ENCODE data around the gene DDX55.
A peak's percentile ranks its signal among the peaks of the same experiment; 100 is the strongest.
"Not testable (repeated sequence)": the region's sequence is repeated elsewhere in the genome, so short reads cannot be mapped to it uniquely, and the experiment has no call there.

Gene DDX55

DNA sequence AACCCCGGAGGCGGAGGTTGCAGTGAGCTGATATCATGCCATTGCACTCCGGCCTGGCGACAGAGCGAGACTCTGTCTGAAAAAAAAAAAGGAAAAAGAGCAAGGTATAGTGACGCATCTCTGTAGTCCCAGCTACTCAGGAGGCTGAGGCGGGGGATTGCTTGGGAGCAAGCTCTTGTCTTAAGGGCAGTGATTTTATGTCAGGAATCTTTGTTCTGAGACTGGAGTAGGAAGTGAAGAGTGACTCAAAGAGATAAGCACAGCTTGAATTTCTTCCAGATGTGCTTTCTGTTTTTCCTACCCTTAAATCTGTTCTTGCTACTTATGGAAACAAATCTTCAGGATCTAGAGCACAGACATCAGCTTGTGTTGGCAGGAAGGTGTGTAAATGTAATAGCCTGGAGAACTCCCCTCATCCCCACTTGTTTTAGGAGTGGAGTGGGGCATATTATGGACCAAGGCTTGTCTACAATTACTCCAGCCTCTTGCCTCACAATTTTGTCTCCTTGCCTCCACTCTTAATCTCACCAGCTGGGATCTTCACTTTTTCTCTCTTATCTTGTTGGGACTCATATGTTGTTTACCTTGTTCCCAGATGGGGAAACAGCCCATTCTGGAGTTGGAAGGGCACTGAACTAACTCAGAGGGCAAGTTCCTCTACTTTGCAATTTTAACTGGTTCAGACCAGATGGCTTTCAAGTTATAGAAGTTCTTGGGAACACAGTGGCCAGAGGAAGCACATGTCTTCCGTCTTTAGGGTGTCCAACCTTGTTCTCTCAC is 10.0 kb upstream of the DDX55 start:
- Histone ChIP-seq H2AFZ (ENCODE audit: low read depth, low read length) (no peak overlapping the region), H3K4me1 (ENCODE audit: insufficient read depth, low read length) (peaks cover 7% of the 10 kb centered on the region), H3K9me3 (ENCODE audit: low read length) (no peaks in the 10 kb centered on the region), H3K36me3 (ENCODE audit: insufficient read depth, low read length) (peaks cover 86% of the 10 kb centered on the region), H3K27me3 (ENCODE audit: insufficient read depth, low read length) (no peaks in the 10 kb centered on the region), H3K4me3 (ENCODE audit: low read length) (no peak overlapping the region)

GRCh38 chr12:123595729-123596128 is 6.2 kb upstream of the DDX55 start:
- Histone ChIP-seq H3K36me3 (ENCODE audit: insufficient read depth, low read length) (peaks cover 71% of the 10 kb centered on the region), H3K27me3 (ENCODE audit: insufficient read depth, low read length) (no peaks in the 10 kb centered on the region), H3K9me3 (ENCODE audit: low read length) (no peaks in the 10 kb centered on the region), H3K4me3 (ENCODE audit: low read length) (no peak overlapping the region), H2AFZ (ENCODE audit: low read depth, low read length) (no peak overlapping the region), H3K4me1 (ENCODE audit: insufficient read depth, low read length) (no peaks in the 10 kb centered on the region)

GRCh38 chr12:123597100-123597499 is 4.8 kb upstream of the DDX55 start:
- H3K9me3 ChIP-seq (ENCODE audit: low read length) = no peaks in the 10 kb centered on the region
- no peak overlapping the region for H2AFZ ChIP-seq (ENCODE audit: low read depth, low read length)
- H3K36me3 ChIP-seq (ENCODE audit: insufficient read depth, low read length) = peaks cover 60% of the 10 kb centered on the region
- no peak overlapping the region for H3K4me3 ChIP-seq (ENCODE audit: low read length)
- H3K4me1 ChIP-seq (ENCODE audit: insufficient read depth, low read length) = peaks cover 2% of the 10 kb centered on the region
- no peaks in the 10 kb centered on the region for H3K27me3 ChIP-seq (ENCODE audit: insufficient read depth, low read length)

GRCh38 chr12:123598522-123598921 is 3.4 kb upstream of the DDX55 start:
- Histone ChIP-seq H2AFZ (ENCODE audit: low read depth, low read length) (no peak overlapping the region), H3K9me3 (ENCODE audit: low read length) (no peaks in the 10 kb centered on the region), H3K36me3 (ENCODE audit: insufficient read depth, low read length) (peaks cover 47% of the 10 kb centered on the region), H3K4me3 (ENCODE audit: low read length) (no peak overlapping the region), H3K4me1 (ENCODE audit: insufficient read depth, low read length) (peaks cover 12% of the 10 kb centered on the region), H3K27me3 (ENCODE audit: insufficient read depth, low read length) (no peaks in the 10 kb centered on the region)

GRCh38 chr12:123599310-123599709 is 2.6 kb upstream of the DDX55 start:
- peaks cover 43% of the 10 kb centered on the region for H3K36me3 ChIP-seq (ENCODE audit: insufficient read depth, low read length)
- no peak overlapping the region for H3K4me3 ChIP-seq (ENCODE audit: low read length)
- H3K9me3 ChIP-seq (ENCODE audit: low read length) = no peaks in the 10 kb centered on the region
- H3K4me1 ChIP-seq (ENCODE audit: insufficient read depth, low read length) = peaks cover 12% of the 10 kb centered on the region
- no peak overlapping the region for H2AFZ ChIP-seq (ENCODE audit: low read depth, low read length)
- H3K27me3 ChIP-seq (ENCODE audit: insufficient read depth, low read length) = no peaks in the 10 kb centered on the region

DNA sequence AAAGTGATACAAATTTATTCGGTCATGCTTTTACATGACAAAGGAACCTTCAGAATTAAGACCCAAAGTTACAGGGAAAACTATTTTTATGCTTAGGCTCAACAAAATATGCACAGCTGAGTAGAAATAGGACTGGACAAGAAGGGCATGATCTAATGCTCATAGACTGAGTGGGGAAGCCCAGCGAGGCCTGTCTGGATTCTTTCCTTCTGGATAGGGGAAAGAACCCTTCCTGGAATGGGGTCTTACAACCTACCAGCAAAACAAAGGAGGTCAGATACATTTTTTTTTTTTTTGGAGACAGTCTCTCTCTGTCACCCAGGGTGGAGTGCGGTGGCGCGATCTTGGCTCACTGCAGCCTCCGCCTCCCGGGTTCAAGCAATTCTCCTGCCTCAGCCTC is 2.2 kb upstream of the DDX55 start:
- H2AFZ ChIP-seq (ENCODE audit: low read depth, low read length) = no peak overlapping the region
- H3K9me3 ChIP-seq (ENCODE audit: low read length) = no peaks in the 10 kb centered on the region
- H3K4me3 ChIP-seq (ENCODE audit: low read length) = no peak overlapping the region
- no peaks in the 10 kb centered on the region for H3K27me3 ChIP-seq (ENCODE audit: insufficient read depth, low read length)
- peaks cover 12% of the 10 kb centered on the region for H3K4me1 ChIP-seq (ENCODE audit: insufficient read depth, low read length)
- peaks cover 41% of the 10 kb centered on the region for H3K36me3 ChIP-seq (ENCODE audit: insufficient read depth, low read length)

- Histone ChIP-seq H3K27me3 (ENCODE audit: insufficient read depth, low read length) (no peaks in the 10 kb centered on the region), H2AFZ (ENCODE audit: low read depth, low read length) (peak overlapping the region; percentile 55), H3K9me3 (ENCODE audit: low read length) (no peaks in the 10 kb centered on the region), H3K4me1 (ENCODE audit: insufficient read depth, low read length) (peaks cover 12% of the 10 kb centered on the region), H3K36me3 (ENCODE audit: insufficient read depth, low read length) (peaks cover 39% of the 10 kb centered on the region), H3K4me3 (ENCODE audit: low read length) (peak overlapping the region; percentile 95)
These were observed 824 bp downstream of the DDX55 start for GRCh38 chr12:123602651-123603195.

- H3K4me1 ChIP-seq (ENCODE audit: insufficient read depth, low read length) = peaks cover 12% of the 10 kb centered on the region
- peaks cover 42% of the 10 kb centered on the region for H3K36me3 ChIP-seq (ENCODE audit: insufficient read depth, low read length)
- H3K9me3 ChIP-seq (ENCODE audit: low read length); H2AFZ ChIP-seq (ENCODE audit: low read depth, low read length); H3K27me3 ChIP-seq (ENCODE audit: insufficient read depth, low read length): not testable (repeated sequence)
- H3K4me3 ChIP-seq (ENCODE audit: low read length) = peak overlapping the region; percentile 95
These were observed 1.6 kb downstream of the DDX55 start for GRCh38 chr12:123603495-123603894.

DNA sequence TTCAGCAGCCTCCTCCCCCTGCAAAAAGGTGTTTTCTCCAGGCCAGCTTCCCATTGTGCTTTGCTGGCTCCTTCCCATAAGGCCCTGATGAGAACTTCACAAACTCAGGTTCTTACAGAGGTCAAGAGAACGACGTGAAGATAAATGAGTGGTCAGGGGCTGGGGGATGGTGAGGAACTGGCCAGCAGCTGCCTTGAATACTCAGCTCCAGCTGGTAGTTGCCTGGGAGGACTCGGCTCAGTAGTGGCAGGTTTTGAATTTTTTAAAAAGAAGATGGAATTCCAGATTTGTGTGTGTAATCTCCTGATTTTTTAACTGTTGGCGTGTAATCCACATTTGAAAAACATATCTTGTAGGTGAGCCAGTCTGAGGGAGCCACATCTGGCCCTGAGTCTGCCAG is 5.9 kb downstream of the DDX55 start:
- H3K4me1 ChIP-seq (ENCODE audit: insufficient read depth, low read length) = peaks cover 8% of the 10 kb centered on the region
- H3K4me3 ChIP-seq (ENCODE audit: low read length) = no peak overlapping the region
- H3K36me3 ChIP-seq (ENCODE audit: insufficient read depth, low read length) = peaks cover 72% of the 10 kb centered on the region
- H3K9me3 ChIP-seq (ENCODE audit: low read length) = no peaks in the 10 kb centered on the region
- H3K27me3 ChIP-seq (ENCODE audit: insufficient read depth, low read length) = no peaks in the 10 kb centered on the region
- H2AFZ ChIP-seq (ENCODE audit: low read depth, low read length) = no peak overlapping the region

DNA sequence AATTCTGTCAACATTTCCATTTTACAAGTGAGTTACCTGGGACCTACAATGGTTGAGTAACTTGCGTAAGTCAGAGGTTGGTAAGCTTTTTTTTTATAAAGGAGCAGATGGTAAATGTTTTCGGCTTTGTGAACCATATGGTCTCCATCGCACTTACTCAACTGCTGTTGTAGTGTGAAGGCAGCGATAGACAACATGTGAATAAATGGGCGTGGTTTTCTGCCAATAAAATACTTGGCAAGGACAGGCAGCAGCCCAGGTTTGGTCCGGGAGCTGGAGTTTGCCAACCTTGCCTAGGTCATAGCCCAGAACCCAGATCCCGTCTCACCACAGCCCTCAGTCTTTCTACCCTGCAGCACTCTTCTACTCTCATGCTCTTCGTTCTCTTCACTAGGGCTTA is 6.3 kb downstream of the DDX55 start:
- no peaks in the 10 kb centered on the region for H3K27me3 ChIP-seq (ENCODE audit: insufficient read depth, low read length)
- H3K4me3 ChIP-seq (ENCODE audit: low read length) = no peak overlapping the region
- peaks cover 4% of the 10 kb centered on the region for H3K4me1 ChIP-seq (ENCODE audit: insufficient read depth, low read length)
- H3K9me3 ChIP-seq (ENCODE audit: low read length) = no peaks in the 10 kb centered on the region
- H3K36me3 ChIP-seq (ENCODE audit: insufficient read depth, low read length) = peaks cover 76% of the 10 kb centered on the region
- no peak overlapping the region for H2AFZ ChIP-seq (ENCODE audit: low read depth, low read length)

DNA sequence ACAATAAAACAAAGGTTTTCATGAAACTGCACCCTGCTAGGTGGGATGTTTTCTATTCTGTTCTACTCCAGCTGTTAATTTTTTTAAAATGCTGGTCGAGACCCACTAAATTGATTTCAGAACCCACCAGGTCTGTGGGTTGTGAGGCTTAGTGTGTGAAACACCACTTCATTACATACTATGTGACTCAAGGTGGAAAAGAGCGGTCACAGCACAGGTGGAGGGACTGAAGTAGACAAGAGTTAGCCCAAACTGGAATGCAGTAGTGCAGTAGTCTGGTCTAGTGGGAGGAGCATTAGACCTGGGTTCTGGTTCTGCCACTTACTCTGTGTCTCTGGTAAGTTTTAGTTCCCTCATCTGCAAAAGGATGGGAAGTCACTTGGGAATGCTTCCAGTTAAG is 12.2 kb downstream of the DDX55 start:
- Histone ChIP-seq H3K36me3 (ENCODE audit: insufficient read depth, low read length) (peaks cover 88% of the 10 kb centered on the region), H3K4me1 (ENCODE audit: insufficient read depth, low read length) (no peaks in the 10 kb centered on the region), H3K27me3 (ENCODE audit: insufficient read depth, low read length) (no peaks in the 10 kb centered on the region), H3K4me3 (ENCODE audit: low read length) (no peak overlapping the region), H3K9me3 (ENCODE audit: low read length) (no peaks in the 10 kb centered on the region), H2AFZ (ENCODE audit: low read depth, low read length) (no peak overlapping the region)

- Histone ChIP-seq H3K27me3 (ENCODE audit: insufficient read depth, low read length) (no peaks in the 10 kb centered on the region), H3K4me3 (ENCODE audit: low read length) (no peak overlapping the region), H3K4me1 (ENCODE audit: insufficient read depth, low read length) (no peaks in the 10 kb centered on the region), H2AFZ (ENCODE audit: low read depth, low read length) (no peak overlapping the region), H3K9me3 (ENCODE audit: low read length) (no peaks in the 10 kb centered on the region), H3K36me3 (ENCODE audit: insufficient read depth, low read length) (peaks cover 88% of the 10 kb centered on the region)
These were observed 12.6 kb downstream of the DDX55 start for GRCh38 chr12:123614531-123614930.

- no peak overlapping the region for H2AFZ ChIP-seq (ENCODE audit: low read depth, low read length)
- no peaks in the 10 kb centered on the region for H3K4me1 ChIP-seq (ENCODE audit: insufficient read depth, low read length)
- no peaks in the 10 kb centered on the region for H3K9me3 ChIP-seq (ENCODE audit: low read length)
- H3K36me3 ChIP-seq (ENCODE audit: insufficient read depth, low read length) = peaks cover 90% of the 10 kb centered on the region
- H3K27me3 ChIP-seq (ENCODE audit: insufficient read depth, low read length) = no peaks in the 10 kb centered on the region
- H3K4me3 ChIP-seq (ENCODE audit: low read length) = no peak overlapping the region
These were observed 15.2 kb downstream of the DDX55 start for GRCh38 chr12:123617144-123617543.

- peaks cover 90% of the 10 kb centered on the region for H3K36me3 ChIP-seq (ENCODE audit: insufficient read depth, low read length)
- no peaks in the 10 kb centered on the region for H3K27me3 ChIP-seq (ENCODE audit: insufficient read depth, low read length)
- H3K4me3 ChIP-seq (ENCODE audit: low read length) = no peak overlapping the region
These were observed 15.7 kb downstream of the DDX55 start for GRCh38 chr12:123617580-123617979.

More at GRCh38 chr12:123617580-123617979, 15.7 kb downstream of the DDX55 start:
- no peaks in the 10 kb centered on the region for H3K9me3 ChIP-seq (ENCODE audit: low read length)
- no peak overlapping the region for H2AFZ ChIP-seq (ENCODE audit: low read depth, low read length)
- no peaks in the 10 kb centered on the region for H3K4me1 ChIP-seq (ENCODE audit: insufficient read depth, low read length)

All from neuron (in vitro differentiated cells).